Measurements from ENCODE around the gene HES4. TPM values are rescaled to one million over a fixed set of nuclear protein-coding genes. Genes with fewer than 3 reads are reported as not detected.

The HES4 gene
- total and polyA plus RNA-seq, 2 of the 13 experiments (the other 11 are each of a cell fraction or from before 2014, with no cell fraction given), result 8.8 to 10.6 TPM

DNA sequence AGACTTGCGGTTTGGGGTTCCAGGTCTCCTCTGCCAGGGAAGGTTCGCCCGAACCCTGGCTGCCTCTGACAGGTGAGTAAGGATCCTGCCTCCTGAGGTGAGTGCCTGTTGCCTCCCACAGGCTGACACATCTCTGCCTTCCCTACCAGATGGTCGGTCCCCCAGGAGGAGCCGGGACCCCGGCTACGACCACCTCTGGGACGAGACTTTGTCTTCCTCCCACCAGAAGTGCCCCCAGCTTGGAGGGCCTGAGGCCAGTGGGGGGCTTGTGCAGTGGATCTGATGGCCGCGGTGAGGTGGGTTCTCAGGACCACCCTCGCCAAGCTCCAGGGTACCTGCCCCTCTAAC, 25.6 kb downstream of the HES4 start:
- Histone ChIP-seq H3K27me3 (ENCODE audit: control insufficient read depth in 1 of 2, insufficient read depth in 2 of 2, low read length in 2 of 2) (peaks cover 0 to 7% of the 10 kb centered on the region in 2 experiments; a peak in 2 of 5 replicates), H3K9ac (ENCODE audit: insufficient read depth, low read depth, low read length) (no peak overlapping the region), H2AFZ (ENCODE audit: low read length) (no peak overlapping the region), H3K4me2 (ENCODE audit: low read depth, low read length) (no peak overlapping the region), H4K20me1 (ENCODE audit: insufficient read depth, low read length) (no peaks in the 10 kb centered on the region), H3K79me2 (ENCODE audit: insufficient read depth, low read length) (no peaks in the 10 kb centered on the region), H3K9me3 (ENCODE audit: low read length) (no peaks in the 10 kb centered on the region), H3K36me3 (replicated peaks in 1 of 2; ENCODE audit: control insufficient read depth in 1 of 2, insufficient read depth in 2 of 2, low read length in 2 of 2) (no peaks in the 10 kb centered on the region), H3K27ac (ENCODE audit: extremely low read length, insufficient read depth, low read length) (no peak overlapping the region), H3K4me1 (ENCODE audit: insufficient read depth, low read length) (peaks cover 10% of the 10 kb centered on the region), H3K4me3 (replicated peaks in 1 of 3; ENCODE audit: insufficient read depth in 1 of 3, low read depth in 2 of 3, low read length in 3 of 3) (no peak overlapping the region)
- TF ChIP-seq ZKSCAN8 (CRISPR knock-in tag; IDR thresholded peaks at IDR 0.05; ENCODE audit: borderline replicate concordance) (no peak), ZNF496 (CRISPR knock-in tag; IDR thresholded peaks at IDR 0.05; ENCODE audit: insufficient replicate concordance) (no peak), ZNF619 (CRISPR knock-in tag; IDR thresholded peaks at IDR 0.05) (no peak), STAG1 (CRISPR knock-in tag; IDR thresholded peaks at IDR 0.05) (no peak), SIX1 (CRISPR knock-in tag; IDR thresholded peaks at IDR 0.05; ENCODE audit: borderline replicate concordance) (no peak), NAIF1 (CRISPR knock-in tag; IDR thresholded peaks at IDR 0.05; ENCODE audit: borderline replicate concordance) (no peak), ZKSCAN1 (IDR thresholded peaks at IDR 0.05; ENCODE audit: low read length) (no peak), MAFK (conservative IDR thresholded peaks at IDR 0.05 in 1 of 2, IDR thresholded peaks at IDR 0.05 in 1 of 2; ENCODE audit: low read length in 2 of 2) (no peak), PRPF4 (IDR thresholded peaks at IDR 0.05; ENCODE audit: low read depth, low read length, poor library complexity, severe bottlenecking) (no peak)
- ATAC-seq (no peak), FAIRE-seq (no peak), DNase-seq (ENCODE audit: low spot score) (no peak)
- in situ Hi-C loops (cut with HindIII; ENCODE audit: extremely low pct_ligation_motif_present, low pct_unique_long_range_greater_than_20kb), result no loop called here
- CTCF ChIA-PET (ENCODE audit: low intra/inter-chr PET ratio, low total read pairs), result no interaction called here
- WGBS (ENCODE audit: low lambda C conversion rate), result 89% methylated on average over 8 of the region's 11 CpGs
- POLR2A ChIA-PET, result no interaction called here
- BruUV-seq (replicated peaks), result no TSS peak
- intact Hi-C loops (cut with micrococcal nuclease; ENCODE audit: unreplicated experiment), result no loop called here

Measured in HepG2 (cell line).